SK-N-MC (cell line): ENCODE results near the gene DUSP11.

Experiments
- EZH2 ChIP-seq: fragments of 200-600 bp; sonication (generic); IDR thresholded peaks from one replicate; pipeline ENCODE4 v1.6.1; 2017; ENCODE audit warnings: antibody characterized with exemption
- POLR2AphosphoS5 ChIP-seq: IDR thresholded peaks from 2 replicates; pipeline ENCODE4 v1.6.1; 2012; ENCODE audit warnings: mild to moderate bottlenecking, low read depth, low read length, borderline replicate concordance

DNA sequence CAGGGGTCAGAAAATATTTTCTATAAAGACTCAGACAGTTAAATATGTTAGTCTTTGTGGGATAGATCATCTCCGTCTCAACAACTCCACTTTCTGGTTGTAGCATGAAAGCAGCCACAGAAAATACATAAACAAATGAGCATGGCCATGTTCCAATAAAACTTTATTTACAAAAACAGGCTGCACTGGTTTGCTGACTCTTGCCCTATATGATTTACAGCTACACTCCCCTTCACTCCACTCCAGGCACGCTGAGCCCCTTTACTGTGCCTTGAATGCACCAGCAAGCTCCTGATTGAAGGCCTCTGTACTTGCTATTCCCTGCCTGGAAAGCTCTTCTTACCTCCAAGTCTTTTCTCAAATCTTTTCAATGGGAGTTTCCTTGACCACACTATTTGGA lies 43.1 kb upstream of the DUSP11 start:
- TF ChIP-seq POLR2AphosphoS5: no peak
- TF ChIP-seq EZH2: no peak
